GM19463 (cell line): ENCODE measurements around the gene C5.
"Not testable (repeated sequence)": the region's sequence is repeated elsewhere in the genome, so short reads cannot be mapped to it uniquely, and the experiment has no call there.

Experiments used
- ATAC-seq: cut with Tn5 transposase; IDR thresholded peaks from one replicate; pipeline ENCODE4 v1.9.1; 2021; ENCODE audit warnings: mild to moderate bottlenecking, moderate library complexity; ENCODE audit not compliant: unreplicated experiment

C5 gene

GRCh38 chr9:120982836-120983235 lies 67.2 kb downstream of the C5 start:
- no peak for ATAC-seq

GRCh38 chr9:120980951-120981350 lies 69.1 kb downstream of the C5 start:
- no peak for ATAC-seq

- no peak for ATAC-seq
These were observed 70.3 kb downstream of the C5 start for GRCh38 chr9:120979797-120980196.

GRCh38 chr9:120978987-120979386 lies 71.1 kb downstream of the C5 start:
- no peak for ATAC-seq

- no peak for ATAC-seq
These were observed 72.8 kb downstream of the C5 start for GRCh38 chr9:120977321-120977720.

GRCh38 chr9:120974921-120975320 lies 75.2 kb downstream of the C5 start:
- no peak for ATAC-seq

- no peak for ATAC-seq
These were observed 75.9 kb downstream of the C5 start for GRCh38 chr9:120974181-120974580.

- ATAC-seq = peak; percentile 50
These were observed 78.1 kb downstream of the C5 start for GRCh38 chr9:120971938-120972337.

- not testable (repeated sequence) for ATAC-seq
These were observed 78.6 kb downstream of the C5 start for GRCh38 chr9:120971471-120971870.

- no peak for ATAC-seq
These were observed 79.8 kb downstream of the C5 start for GRCh38 chr9:120970244-120970643.

GRCh38 chr9:120966013-120966369 lies 84.1 kb downstream of the C5 start:
- ATAC-seq = no peak

- no peak for ATAC-seq
These were observed 84.6 kb downstream of the C5 start for GRCh38 chr9:120965344-120966012.

- no peak for ATAC-seq
These were observed 88.1 kb downstream of the C5 start for GRCh38 chr9:120961936-120962335.

- no peak for ATAC-seq
These were observed 90.1 kb downstream of the C5 start for GRCh38 chr9:120960001-120960400.

- no peak for ATAC-seq
These were observed 93.2 kb downstream of the C5 start for GRCh38 chr9:120956862-120957261.

GRCh38 chr9:120951960-120952618 lies 98.0 kb downstream of the C5 start:
- ATAC-seq = no peak

- no peak for ATAC-seq
These were observed 99.4 kb downstream of the C5 start for GRCh38 chr9:120950421-120951388.

- no peak for ATAC-seq
These were observed 100.8 kb downstream of the C5 start for GRCh38 chr9:120949290-120949689.

- no peak for ATAC-seq
These were observed 101.3 kb downstream of the C5 start for GRCh38 chr9:120948824-120949223.

GRCh38 chr9:120947222-120947621 lies 102.9 kb downstream of the C5 start:
- no peak for ATAC-seq

GRCh38 chr9:120946259-120946658 lies 103.8 kb downstream of the C5 start:
- no peak for ATAC-seq

- no peak for ATAC-seq
These were observed 105.1 kb downstream of the C5 start for GRCh38 chr9:120944948-120945347.
